ENCODE data around the gene SLC2A5. TPM values are rescaled to one million over a fixed set of nuclear protein-coding genes. Genes with fewer than 3 reads are reported as not detected.
A peak's percentile ranks its signal among the peaks of the same experiment; 100 is the strongest.

The SLC2A5 gene
- total RNA-seq, 4 donors from 2014 or later: 0.32 to 7.9 (median 2.3) TPM

DNA sequence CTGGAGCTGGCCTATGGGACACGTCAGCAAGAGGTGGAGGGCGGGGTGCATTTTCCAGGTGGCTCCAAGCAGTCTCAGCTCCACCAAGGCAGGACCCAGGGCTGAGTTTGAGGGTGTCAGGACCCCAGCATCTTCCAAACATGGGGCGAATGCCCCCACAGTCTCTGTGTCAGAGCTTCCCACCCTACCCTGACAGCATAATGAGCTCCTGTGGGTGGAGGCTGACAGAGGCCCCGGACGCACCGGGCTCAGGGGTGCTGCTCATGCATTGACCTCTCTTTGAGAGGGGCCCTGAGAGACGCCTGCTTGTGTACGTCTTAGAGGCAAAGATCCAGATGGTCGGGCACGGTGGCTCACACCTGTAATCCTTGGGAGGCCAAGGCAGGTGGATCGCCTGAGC lies 80.4 kb downstream of the SLC2A5 start:
- DNase-seq (ENCODE audit: low spot score) (no peak), ATAC-seq (ENCODE audit: low FRiP score) (no peak)
- TF ChIP-seq, protein P1, sequence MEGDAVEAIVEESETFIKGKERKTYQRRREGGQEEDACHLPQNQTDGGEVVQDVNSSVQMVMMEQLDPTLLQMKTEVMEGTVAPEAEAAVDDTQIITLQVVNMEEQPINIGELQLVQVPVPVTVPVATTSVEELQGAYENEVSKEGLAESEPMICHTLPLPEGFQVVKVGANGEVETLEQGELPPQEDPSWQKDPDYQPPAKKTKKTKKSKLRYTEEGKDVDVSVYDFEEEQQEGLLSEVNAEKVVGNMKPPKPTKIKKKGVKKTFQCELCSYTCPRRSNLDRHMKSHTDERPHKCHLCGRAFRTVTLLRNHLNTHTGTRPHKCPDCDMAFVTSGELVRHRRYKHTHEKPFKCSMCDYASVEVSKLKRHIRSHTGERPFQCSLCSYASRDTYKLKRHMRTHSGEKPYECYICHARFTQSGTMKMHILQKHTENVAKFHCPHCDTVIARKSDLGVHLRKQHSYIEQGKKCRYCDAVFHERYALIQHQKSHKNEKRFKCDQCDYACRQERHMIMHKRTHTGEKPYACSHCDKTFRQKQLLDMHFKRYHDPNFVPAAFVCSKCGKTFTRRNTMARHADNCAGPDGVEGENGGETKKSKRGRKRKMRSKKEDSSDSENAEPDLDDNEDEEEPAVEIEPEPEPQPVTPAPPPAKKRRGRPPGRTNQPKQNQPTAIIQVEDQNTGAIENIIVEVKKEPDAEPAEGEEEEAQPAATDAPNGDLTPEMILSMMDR (IDR thresholded peaks at IDR 0.05): no peak

DNA sequence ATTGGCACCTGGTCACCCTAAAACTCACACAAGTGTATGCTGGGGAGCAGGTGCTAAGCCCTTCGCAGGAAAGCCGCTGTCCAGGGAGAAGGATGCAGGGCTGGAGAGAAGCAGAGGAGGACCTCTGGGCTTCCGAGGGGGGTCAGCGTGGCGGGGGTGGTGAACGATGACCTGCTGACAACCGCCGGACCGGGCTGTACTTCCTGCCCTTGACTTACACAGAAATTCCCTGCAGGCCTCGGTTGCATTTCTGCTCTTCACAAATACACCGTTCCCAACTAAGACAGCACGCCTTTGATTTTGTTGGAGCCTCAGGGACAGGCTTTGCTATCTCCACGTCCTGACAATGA lies 80.8 kb downstream of the SLC2A5 start:
- DNase-seq (ENCODE audit: low spot score) (no peak), ATAC-seq (ENCODE audit: low FRiP score) (no peak)
- TF ChIP-seq, protein P1 (IDR thresholded peaks at IDR 0.05): no peak

DNA sequence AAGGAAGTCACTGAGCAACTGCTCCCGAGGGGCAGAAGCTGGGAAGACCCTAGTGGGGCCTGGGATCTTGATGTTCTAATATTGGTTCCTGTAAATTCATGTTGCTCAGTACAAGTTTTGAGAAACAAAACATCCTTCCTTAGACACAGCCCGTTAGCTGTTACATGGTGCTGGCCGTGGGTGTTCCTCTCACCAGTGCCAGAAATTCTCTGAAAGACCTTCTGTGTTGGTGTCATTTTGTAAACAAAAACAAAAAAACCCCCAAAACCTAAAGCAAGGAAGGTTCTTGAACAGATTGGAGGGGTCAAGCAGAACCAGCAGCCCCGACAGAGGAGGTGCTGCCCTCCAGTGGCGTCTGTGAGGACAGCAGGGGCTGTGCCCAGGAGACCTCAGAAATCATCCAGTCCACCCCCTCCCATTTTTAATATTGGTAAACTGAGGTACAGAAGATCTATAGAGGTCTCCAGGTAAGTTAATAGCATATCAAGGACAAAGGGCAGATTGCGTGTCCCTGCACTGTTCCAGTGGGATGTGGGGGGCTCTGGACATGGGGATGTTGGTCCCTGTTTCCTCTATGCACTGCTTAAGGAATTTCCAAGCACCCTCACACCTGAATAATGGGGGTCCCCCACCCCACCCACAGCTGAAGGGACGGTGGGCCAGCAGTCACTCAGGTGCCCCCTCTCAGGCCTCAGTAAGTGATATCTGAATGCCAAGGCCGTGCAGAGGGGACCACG lies 81.4 kb downstream of the SLC2A5 start:
- DNase-seq (ENCODE audit: low spot score): peak; percentile 51

DNA sequence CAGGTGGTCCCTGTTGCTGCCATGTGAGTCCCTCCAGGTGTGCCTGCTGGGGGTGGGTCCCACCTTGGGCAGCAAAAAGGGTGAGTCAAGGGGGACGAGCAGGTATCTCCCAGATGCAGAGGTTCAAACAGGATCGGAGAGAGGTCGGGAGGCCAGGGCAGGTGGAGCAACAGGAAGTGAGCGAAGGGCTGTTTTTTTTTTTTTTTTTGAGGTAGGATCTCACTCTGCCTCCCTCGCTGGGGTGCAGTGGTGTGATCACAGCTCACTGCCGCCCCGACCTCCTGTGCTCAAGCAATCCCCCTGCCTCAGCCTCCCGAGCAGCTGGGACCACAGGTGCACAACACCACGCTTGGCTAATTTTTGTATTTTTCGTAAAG lies 82.6 kb downstream of the SLC2A5 start:
- DNase-seq (ENCODE audit: low spot score) (no peak), ATAC-seq (ENCODE audit: low FRiP score) (no peak)
- TF ChIP-seq, protein P1 (IDR thresholded peaks at IDR 0.05): no peak

More for the DNA sequence above, 81.4 kb downstream of the SLC2A5 start:
- TF ChIP-seq, protein P1 (IDR thresholded peaks at IDR 0.05): peak in 1 of 3 donors; percentile 48
- ATAC-seq (ENCODE audit: low FRiP score): peak; percentile 60

DNA sequence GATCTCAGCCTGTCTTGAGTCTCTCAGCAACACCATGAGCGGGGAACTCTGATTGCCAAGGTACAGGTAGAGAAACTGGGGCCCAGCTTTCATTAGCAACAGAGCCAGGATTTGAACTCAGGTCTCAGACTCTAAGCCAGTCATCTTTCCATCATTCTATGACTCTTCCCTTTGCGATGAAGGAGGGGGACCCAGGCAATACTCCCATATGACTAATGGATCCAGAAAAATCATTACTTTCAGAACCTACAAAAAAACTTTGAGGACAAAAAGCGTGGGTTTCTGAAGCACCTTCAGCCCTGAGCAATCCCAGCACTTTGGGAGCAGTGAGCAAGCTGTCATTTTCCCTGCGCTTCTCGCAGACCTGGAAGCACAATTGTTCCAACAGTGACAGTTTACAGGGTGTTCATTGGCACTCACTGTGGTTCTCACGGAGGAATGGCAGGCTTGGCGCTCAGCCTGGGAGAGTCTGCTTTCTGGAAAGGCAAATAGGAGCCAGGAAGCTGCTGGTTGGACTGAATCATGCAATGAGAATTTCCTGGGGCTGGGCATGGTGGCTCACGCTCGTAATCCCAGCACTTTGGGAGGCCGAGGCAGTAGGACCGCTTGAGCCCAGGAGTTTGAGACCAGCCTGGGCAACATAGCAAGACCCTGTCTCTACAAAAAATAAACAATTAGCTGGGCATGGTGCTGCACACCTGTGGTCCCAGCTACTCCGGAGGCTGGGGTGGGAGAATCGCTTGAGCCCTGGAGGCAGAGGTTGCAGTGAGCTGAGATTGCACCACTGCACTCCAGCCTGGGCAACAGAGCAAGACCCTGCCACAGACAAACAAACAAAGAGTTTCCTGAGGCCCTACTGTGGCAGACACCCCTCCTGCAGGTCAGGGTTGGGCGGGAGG lies 83.3 kb downstream of the SLC2A5 start:
- ATAC-seq (ENCODE audit: low FRiP score): peak; percentile 80
- peak; percentile 34 for DNase-seq (ENCODE audit: low spot score)
- TF ChIP-seq, protein P1 (IDR thresholded peaks at IDR 0.05): no peak

Small RNAs within 50 kb of the gene (small RNA-seq; reads per million reads assigned to genes)
- gene RF00424: not detected

Other genes with a start within 250 kb of the SLC2A5 start
- 1,000 to 10,000 TPM in 1 of 4 donors, 100 to 1,000 TPM in 3; 322 to 1,205 (median 623) TPM for gene ENO1, start 190.9 kb downstream of the SLC2A5 start, total RNA-seq
- not detected for gene CA6, start 123.8 kb downstream of the SLC2A5 start, total RNA-seq
- gene SLC2A7, start 43.2 kb downstream of the SLC2A5 start, total RNA-seq: not detected
- 1 to 10 TPM; 1.6 to 8.8 (median 6.9) TPM for gene GPR157, start 59.5 kb upstream of the SLC2A5 start, total RNA-seq
- 100 to 1,000 TPM in 1 of 4 donors, 10 to 100 TPM in 3; 75.5 to 142 (median 82.7) TPM for gene H6PD, start 165.1 kb upstream of the SLC2A5 start, total RNA-seq
- 100 to 1,000 TPM in 1 of 4 donors, 10 to 100 TPM in 3; 33.5 to 111 (median 76.3) TPM for gene SPSB1, start 223.3 kb upstream of the SLC2A5 start, total RNA-seq